MM.1S (cell line): ENCODE measurements around the gene GSTT2B.

ENCODE experiments used
- DNase-seq: peaks from one replicate; pipeline ENCODE4 v3.0.0-alpha.2; 2015
- H2AFZ ChIP-seq: fragments of 300-600 bp; sonication (generic); 2 replicates; pipeline ENCODE4 v1.6.0; 2016; ENCODE audit warnings: antibody characterized with exemption, low read length
- H3F3A ChIP-seq: fragments of 300-600 bp; sonication (generic); 2 replicates; pipeline ENCODE4 v1.6.1; 2016; ENCODE audit warnings: mild to moderate bottlenecking, antibody characterized with exemption, low read length, moderate library complexity, mixed read lengths; ENCODE audit not compliant: insufficient read depth
- H3K27ac ChIP-seq: fragments of 300-600 bp; sonication (generic); 2 replicates; pipeline ENCODE4 v1.5.1; 2016; ENCODE audit warnings: mild to moderate bottlenecking, low read length
- H3K27me3 ChIP-seq: fragments of 300-600 bp; sonication (generic); replicated peaks from 2 replicates; pipeline ENCODE4 v1.6.0; 2016; ENCODE audit warnings: low read length; ENCODE audit not compliant: insufficient read depth
- H3K36me3 ChIP-seq: fragments of 300-600 bp; sonication (generic); replicated peaks from 2 replicates; pipeline ENCODE4 v1.6.1; 2016; ENCODE audit warnings: mild to moderate bottlenecking, low read length, mixed read lengths; ENCODE audit not compliant: insufficient read depth
- H3K4me1 ChIP-seq: fragments of 300-600 bp; sonication (generic); 2 replicates; pipeline ENCODE4 v1.6.1; 2016; ENCODE audit warnings: low read length, mixed read lengths
- H3K4me2 ChIP-seq: fragments of 300-600 bp; sonication (generic); 2 replicates; pipeline ENCODE4 v1.6.0; 2016; ENCODE audit warnings: low read depth, low read length
- H3K4me3 ChIP-seq: fragments of 300-600 bp; sonication (generic); 2 replicates; pipeline ENCODE4 v1.5.1; 2016; ENCODE audit warnings: low read length, mixed read lengths
- H3K79me2 ChIP-seq: fragments of 300-600 bp; sonication (generic); 2 replicates; pipeline ENCODE4 v1.6.1; 2016; ENCODE audit warnings: mixed run types, low read length, mixed read lengths
- H3K9ac ChIP-seq: fragments of 300-600 bp; sonication (generic); 2 replicates; pipeline ENCODE4 v1.6.1; 2016; ENCODE audit warnings: low read length, mixed read lengths
- H3K9me2 ChIP-seq: fragments of 300-600 bp; sonication (generic); replicated peaks from 2 replicates; pipeline ENCODE4 v1.6.1; 2016; ENCODE audit warnings: mild to moderate bottlenecking, low read length, mixed read lengths; ENCODE audit not compliant: insufficient read depth
- H3K9me3 ChIP-seq: fragments of 300-600 bp; sonication (generic); replicated peaks from 2 replicates; pipeline ENCODE4 v1.6.1; 2016; ENCODE audit warnings: mild to moderate bottlenecking, low read length, mixed read lengths; ENCODE audit not compliant: insufficient read depth
- H4K20me1 ChIP-seq: fragments of 300-600 bp; sonication (generic); 2 replicates; pipeline ENCODE4 v1.6.1; 2016; ENCODE audit warnings: mild to moderate bottlenecking, low read length, moderate library complexity, mixed read lengths; ENCODE audit not compliant: insufficient read depth
- EZH2 ChIP-seq: fragments of 300-600 bp; sonication (generic); optimal IDR thresholded peaks from 2 replicates; pipeline ENCODE3; 2017; ENCODE audit warnings: low read depth, mild to moderate bottlenecking, antibody characterized with exemption, low read length, mixed read lengths
- EZH2phosphoT487 ChIP-seq: fragments of 300-600 bp; sonication (generic); IDR thresholded peaks from 2 replicates; pipeline ENCODE4 v1.6.1; 2018; ENCODE audit warnings: antibody characterized with exemption, low read length
- TF ChIP-seq, protein P1 (sequence below): fragments of 300-600 bp; sonication (generic); IDR thresholded peaks from 2 replicates; pipeline ENCODE4 v1.5.1; 2016; ENCODE audit warnings: antibody characterized with exemption, low read length, mixed read lengths

GSTT2B gene

DNA sequence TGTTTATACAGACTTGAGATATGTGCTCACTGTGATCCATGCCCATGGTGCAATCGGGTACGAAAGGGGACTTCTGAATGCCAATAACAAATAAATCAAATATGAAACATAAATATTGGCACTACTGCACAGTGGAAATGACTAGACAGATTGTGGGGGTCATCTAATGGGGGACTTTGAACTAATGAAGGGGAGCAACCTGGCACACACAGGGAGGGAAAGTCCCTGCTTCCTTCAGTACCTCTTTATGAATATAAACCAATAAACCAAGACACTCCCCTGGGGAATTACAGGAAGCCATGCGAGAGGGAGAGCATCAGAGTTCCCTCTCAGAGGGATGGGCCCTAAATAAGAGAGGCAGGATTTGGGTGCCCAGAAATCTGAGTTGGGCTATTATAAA, 45.7 kb downstream of the GSTT2B start:
- peaks cover 4% of the 10 kb centered on the region; the same call in 1 of the 2 replicates for H3K4me1 ChIP-seq
- no peak for DNase-seq
- no peak overlapping the region for H3K27ac ChIP-seq
- H3K4me2 ChIP-seq, result no peak overlapping the region
- H3K79me2 ChIP-seq, result no peaks in the 10 kb centered on the region
- H3K4me3 ChIP-seq, result no peak overlapping the region
- no peaks in the 10 kb centered on the region for H3K9me2 ChIP-seq
- H2AFZ ChIP-seq, result no peak overlapping the region
- H3K36me3 ChIP-seq, result no peaks in the 10 kb centered on the region
- no peaks in the 10 kb centered on the region for H3K9me3 ChIP-seq
- peaks cover 11% of the 10 kb centered on the region; the same call in 1 of the 2 replicates for H3F3A ChIP-seq
- no peak overlapping the region for H3K9ac ChIP-seq
- TF ChIP-seq, protein P1, sequence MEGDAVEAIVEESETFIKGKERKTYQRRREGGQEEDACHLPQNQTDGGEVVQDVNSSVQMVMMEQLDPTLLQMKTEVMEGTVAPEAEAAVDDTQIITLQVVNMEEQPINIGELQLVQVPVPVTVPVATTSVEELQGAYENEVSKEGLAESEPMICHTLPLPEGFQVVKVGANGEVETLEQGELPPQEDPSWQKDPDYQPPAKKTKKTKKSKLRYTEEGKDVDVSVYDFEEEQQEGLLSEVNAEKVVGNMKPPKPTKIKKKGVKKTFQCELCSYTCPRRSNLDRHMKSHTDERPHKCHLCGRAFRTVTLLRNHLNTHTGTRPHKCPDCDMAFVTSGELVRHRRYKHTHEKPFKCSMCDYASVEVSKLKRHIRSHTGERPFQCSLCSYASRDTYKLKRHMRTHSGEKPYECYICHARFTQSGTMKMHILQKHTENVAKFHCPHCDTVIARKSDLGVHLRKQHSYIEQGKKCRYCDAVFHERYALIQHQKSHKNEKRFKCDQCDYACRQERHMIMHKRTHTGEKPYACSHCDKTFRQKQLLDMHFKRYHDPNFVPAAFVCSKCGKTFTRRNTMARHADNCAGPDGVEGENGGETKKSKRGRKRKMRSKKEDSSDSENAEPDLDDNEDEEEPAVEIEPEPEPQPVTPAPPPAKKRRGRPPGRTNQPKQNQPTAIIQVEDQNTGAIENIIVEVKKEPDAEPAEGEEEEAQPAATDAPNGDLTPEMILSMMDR, result no peak
- no peaks in the 10 kb centered on the region for H3K27me3 ChIP-seq
- no peaks in the 10 kb centered on the region for H4K20me1 ChIP-seq

DNA sequence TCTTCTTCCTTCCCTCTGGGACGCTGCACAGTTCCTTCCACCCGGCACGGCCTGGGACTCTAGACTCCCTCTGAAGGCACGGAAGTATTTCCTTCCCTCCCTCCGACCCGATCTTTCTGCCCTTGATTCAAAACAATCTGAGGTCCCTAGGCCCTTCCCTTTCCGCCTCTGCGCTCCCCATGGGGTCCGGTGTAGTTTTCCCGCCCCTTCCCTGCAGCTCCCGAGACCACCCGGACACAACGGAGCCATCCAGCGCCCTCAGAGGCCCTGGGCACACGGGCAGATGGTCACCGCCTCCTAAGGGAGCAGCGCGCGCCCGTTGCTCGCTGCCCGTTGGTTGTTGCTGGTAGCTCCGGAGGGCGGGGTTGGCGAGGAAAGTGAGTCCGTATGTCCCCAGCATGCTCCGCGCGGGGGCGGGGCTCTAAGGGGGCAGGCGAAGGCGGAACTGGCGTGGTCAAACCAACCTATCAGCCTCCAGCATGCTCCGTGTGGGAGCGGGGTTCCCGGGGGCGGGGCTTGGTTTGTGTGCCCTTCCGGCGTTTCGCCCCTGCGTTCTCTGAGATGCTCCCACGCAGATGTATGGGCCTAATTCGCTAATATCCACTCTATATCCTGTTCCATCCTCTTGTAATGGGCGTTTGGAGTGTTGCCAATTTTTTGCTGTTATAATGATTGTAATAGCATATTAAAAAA, 47.2 kb downstream of the GSTT2B start:
- peak overlapping the region; percentile 74 for H3K4me2 ChIP-seq
- peaks cover 11% of the 10 kb centered on the region; the same call in 1 of the 2 replicates for H3F3A ChIP-seq
- no peaks in the 10 kb centered on the region for H3K9me3 ChIP-seq
- no peaks in the 10 kb centered on the region for H4K20me1 ChIP-seq
- TF ChIP-seq, protein P1, result no peak
- TF ChIP-seq EZH2phosphoT487 (no peak), EZH2 (no peak)
- H3K9me2 ChIP-seq, result no peaks in the 10 kb centered on the region
- DNase-seq, result peak; percentile 99
- no peaks in the 10 kb centered on the region for H3K27me3 ChIP-seq
- no peaks in the 10 kb centered on the region for H3K36me3 ChIP-seq
- H3K27ac ChIP-seq, result peak overlapping the region; percentile 55; the same call in 1 of the 2 replicates
- H2AFZ ChIP-seq, result peak overlapping the region; percentile 67
- H3K79me2 ChIP-seq, result no peaks in the 10 kb centered on the region
- H3K4me3 ChIP-seq, result peak overlapping the region; percentile 83
- H3K9ac ChIP-seq, result peak overlapping the region; percentile 79
- peaks cover 10% of the 10 kb centered on the region for H3K4me1 ChIP-seq

DNA sequence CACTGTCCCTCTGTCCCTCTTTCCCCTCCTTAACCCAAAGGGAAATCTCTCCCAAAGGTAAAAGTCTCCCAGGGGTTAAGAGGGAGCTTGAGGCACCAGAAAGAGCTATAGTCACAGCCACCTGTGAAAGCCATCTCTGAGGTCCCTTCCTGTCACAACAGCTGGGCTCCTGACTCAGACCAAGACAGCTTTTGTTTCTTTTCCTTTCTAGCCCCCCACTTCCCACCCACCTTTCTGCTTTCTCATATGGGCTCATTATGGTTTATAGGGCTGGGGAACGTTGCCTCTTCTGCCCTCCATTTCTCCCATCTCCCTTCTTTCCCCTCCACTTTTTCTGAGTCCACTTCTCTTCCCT, 47.7 kb downstream of the GSTT2B start:
- Histone ChIP-seq H4K20me1 (no peaks in the 10 kb centered on the region), H3F3A (peaks cover 11% of the 10 kb centered on the region; the same call in 1 of the 2 replicates), H3K79me2 (no peaks in the 10 kb centered on the region), H3K9me3 (no peaks in the 10 kb centered on the region), H3K4me2 (peak overlapping the region; percentile 74), H3K27ac (peak overlapping the region; percentile 55; the same call in 1 of the 2 replicates), H3K4me1 (peaks cover 10% of the 10 kb centered on the region), H3K9ac (peak overlapping the region; percentile 79), H2AFZ (peak overlapping the region; percentile 67), H3K36me3 (no peaks in the 10 kb centered on the region), H3K4me3 (peak overlapping the region; percentile 83), H3K9me2 (no peaks in the 10 kb centered on the region), H3K27me3 (no peaks in the 10 kb centered on the region)
- no peak for DNase-seq
- TF ChIP-seq, protein P1, result no peak
- TF ChIP-seq EZH2, result no peak
- no peak for TF ChIP-seq EZH2phosphoT487
